Uterus (tissue), 4 donors: ENCODE data around the gene FHAD1. TPM values are rescaled to one million over a fixed set of nuclear protein-coding genes. Genes with fewer than 3 reads are reported as not detected.

Experiments used
- DNase-seq, 2 donors: peaks; one replicate each; pipeline ENCODE4 v3.0.0-alpha.2; 2019 to 2020
- H3K27ac ChIP-seq, 2 donors: fragments of 200-600 bp; sonication (generic); 1 replicate in 1 of 2; 2 replicates in 1 of 2; pipeline ENCODE4 v1.5.1; 2016 to 2018
- H3K27me3 ChIP-seq, 2 donors: fragments of 200-600 bp; sonication (generic); one replicate each; pipeline ENCODE4 v1.5.1; 2018 to 2019; ENCODE audit warnings: control low read depth in 1 of 2
- H3K36me3 ChIP-seq, 2 donors: fragments of 200-600 bp; sonication (generic); one replicate each; pipeline ENCODE4 v1.5.1; 2019; ENCODE audit warnings: control low read depth in 1 of 2
- H3K4me1 ChIP-seq, 2 donors: fragments of 200-600 bp; sonication (generic); one replicate each; pipeline ENCODE4 v1.5.1; 2018 to 2019; ENCODE audit warnings: control low read depth in 1 of 2
- H3K4me3 ChIP-seq, 2 donors: fragments of 200-600 bp; sonication (generic); 1 replicate in 1 of 2; 2 replicates in 1 of 2; pipeline ENCODE4 v1.5.1; 2018 to 2019; ENCODE audit warnings: mild to moderate bottlenecking in 1 of 2
- H3K9me3 ChIP-seq, 2 donors: fragments of 200-600 bp; sonication (generic); one replicate each; pipeline ENCODE4 v1.5.1; 2019; ENCODE audit warnings: control low read depth in 1 of 2
- CTCF ChIP-seq, 4 experiments: fragments of 200-600 bp in 2 of 4; fragments of 450-650 bp in 2 of 4; sonication (generic) in 2 of 4; IDR thresholded peaks; one replicate each; pipeline ENCODE4 v1.5.1; 2016 to 2019; ENCODE audit warnings: antibody characterized with exemption in 4 of 4, mild to moderate bottlenecking in 2 of 4, moderate library complexity in 1 of 4
- POLR2A ChIP-seq, 2 donors: fragments of 450-650 bp; IDR thresholded peaks; one replicate each; pipeline ENCODE4 v1.6.1; 2016; ENCODE audit warnings: antibody characterized with exemption in 2 of 2, mild to moderate bottlenecking in 1 of 2, moderate library complexity in 1 of 2
- intact Hi-C: fragments of 100-400 bp; cut with DNase I; formaldehyde crosslinking; loops from one replicate; pipeline ENCODE4 v1.15.1; 2023; ENCODE audit warnings: low total_unique reads
- total RNA-seq, 4 donors: library from RNA; depleted of rRNA in 3 of 4; stranded (reverse); fragments of >200 nt in 3 of 4; gene quantifications; one replicate each; pipeline versions ENCODE4 v1.1.0 to v1.2.4, GENCODE V29; 2014 to 2023
- donor health status: DM: yes; HTN: yes; CAD: no.

FHAD1 gene
- total RNA-seq, 4 donors from 2014 or later = 1.1 to 4.1 TPM; not detected in 2

GRCh38 chr1:15311880-15312279 is 64.9 kb downstream of the FHAD1 start:
- no peak for TF ChIP-seq CTCF (IDR thresholded peaks at IDR 0.05)
- no peak for TF ChIP-seq POLR2A (IDR thresholded peaks at IDR 0.05)
- no peaks in the 10 kb centered on the region for H3K9me3 ChIP-seq
- no peak overlapping the region for H3K4me3 ChIP-seq
- no peaks in the 10 kb centered on the region for H3K27me3 ChIP-seq
- intact Hi-C loops = no loop called here
- H3K36me3 ChIP-seq = no peaks in the 10 kb centered on the region
- no peaks in the 10 kb centered on the region for H3K4me1 ChIP-seq
- no peak overlapping the region for H3K27ac ChIP-seq
- no peak for DNase-seq

- H3K4me3 ChIP-seq = no peak overlapping the region
Observed at GRCh38 chr1:15312626-15313411, 65.8 kb downstream of the FHAD1 start.

GRCh38 chr1:15314328-15315281 is 67.6 kb downstream of the FHAD1 start:
- H3K4me1 ChIP-seq = no peaks in the 10 kb centered on the region
- no peaks in the 10 kb centered on the region for H3K36me3 ChIP-seq
- no peaks in the 10 kb centered on the region for H3K27me3 ChIP-seq
- intact Hi-C loops = no loop called here
- DNase-seq = no peak
- no peak for TF ChIP-seq POLR2A (IDR thresholded peaks at IDR 0.05)
- TF ChIP-seq CTCF (IDR thresholded peaks at IDR 0.05) = no peak
- no peak overlapping the region for H3K4me3 ChIP-seq
- no peaks in the 10 kb centered on the region for H3K9me3 ChIP-seq
- H3K27ac ChIP-seq = no peak overlapping the region

More at GRCh38 chr1:15312626-15313411, 65.8 kb downstream of the FHAD1 start:
- TF ChIP-seq CTCF (IDR thresholded peaks at IDR 0.05) (no peak), POLR2A (IDR thresholded peaks at IDR 0.05) (no peak)
- Histone ChIP-seq H3K36me3 (no peaks in the 10 kb centered on the region), H3K4me1 (no peaks in the 10 kb centered on the region), H3K27me3 (no peaks in the 10 kb centered on the region), H3K27ac (no peak overlapping the region), H3K9me3 (no peaks in the 10 kb centered on the region)
- DNase-seq = no peak
- intact Hi-C loops = no loop called here

GRCh38 chr1:15315815-15316214 is 68.8 kb downstream of the FHAD1 start:
- H3K4me3 ChIP-seq = no peak overlapping the region
- TF ChIP-seq POLR2A (IDR thresholded peaks at IDR 0.05) (no peak), CTCF (IDR thresholded peaks at IDR 0.05) (no peak)
- DNase-seq = no peak
- intact Hi-C loops = no loop called here
- no peaks in the 10 kb centered on the region for H3K27me3 ChIP-seq
- no peaks in the 10 kb centered on the region for H3K4me1 ChIP-seq
- no peaks in the 10 kb centered on the region for H3K9me3 ChIP-seq
- no peak overlapping the region for H3K27ac ChIP-seq
- H3K36me3 ChIP-seq = no peaks in the 10 kb centered on the region

GRCh38 chr1:15316510-15316909 is 69.5 kb downstream of the FHAD1 start:
- TF ChIP-seq CTCF (IDR thresholded peaks at IDR 0.05) (no peak), POLR2A (IDR thresholded peaks at IDR 0.05) (no peak)
- Histone ChIP-seq H3K27ac (no peak overlapping the region), H3K4me3 (no peak overlapping the region), H3K4me1 (no peaks in the 10 kb centered on the region), H3K27me3 (no peaks in the 10 kb centered on the region), H3K36me3 (no peaks in the 10 kb centered on the region), H3K9me3 (no peaks in the 10 kb centered on the region)
- DNase-seq = no peak
- intact Hi-C loops = no loop called here
